Ecto neural progenitor cell (in vitro differentiated cells): ENCODE results near the gene GRIN2C.

Experiments used
- DNase-seq: peaks from one replicate; pipeline ENCODE4 v3.0.0-alpha.2; 2018; ENCODE audit warnings: low spot score

Gene GRIN2C

DNA sequence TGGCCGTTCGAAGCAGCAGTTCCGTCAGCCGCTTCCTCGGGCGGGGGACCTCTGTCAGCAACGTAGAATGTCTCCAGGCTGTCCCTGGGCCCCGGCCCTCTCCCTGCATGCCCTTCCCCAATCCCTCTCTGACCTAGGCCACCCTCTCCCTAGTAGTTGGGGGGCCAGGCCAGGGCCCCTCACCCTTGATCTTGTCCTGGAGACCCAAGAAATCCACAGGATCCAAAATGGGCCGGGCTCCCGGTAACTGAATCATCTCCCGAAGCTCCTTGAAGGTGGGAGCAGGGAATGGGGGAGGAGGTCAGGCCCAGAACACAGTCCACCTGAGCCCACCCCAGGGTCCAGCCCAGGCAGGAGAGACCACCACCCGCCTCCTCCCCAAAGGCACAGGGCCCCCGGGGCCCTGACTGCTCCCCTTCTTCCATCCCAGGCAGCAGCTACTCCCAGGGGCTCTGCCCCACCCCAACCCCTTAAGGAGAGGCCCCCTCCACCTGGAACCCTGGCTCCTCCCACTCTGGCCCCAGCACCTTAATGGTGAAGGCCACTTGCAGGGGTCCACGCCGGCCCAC, 4.7 kb upstream of the GRIN2C start:
- no peak for DNase-seq

DNA sequence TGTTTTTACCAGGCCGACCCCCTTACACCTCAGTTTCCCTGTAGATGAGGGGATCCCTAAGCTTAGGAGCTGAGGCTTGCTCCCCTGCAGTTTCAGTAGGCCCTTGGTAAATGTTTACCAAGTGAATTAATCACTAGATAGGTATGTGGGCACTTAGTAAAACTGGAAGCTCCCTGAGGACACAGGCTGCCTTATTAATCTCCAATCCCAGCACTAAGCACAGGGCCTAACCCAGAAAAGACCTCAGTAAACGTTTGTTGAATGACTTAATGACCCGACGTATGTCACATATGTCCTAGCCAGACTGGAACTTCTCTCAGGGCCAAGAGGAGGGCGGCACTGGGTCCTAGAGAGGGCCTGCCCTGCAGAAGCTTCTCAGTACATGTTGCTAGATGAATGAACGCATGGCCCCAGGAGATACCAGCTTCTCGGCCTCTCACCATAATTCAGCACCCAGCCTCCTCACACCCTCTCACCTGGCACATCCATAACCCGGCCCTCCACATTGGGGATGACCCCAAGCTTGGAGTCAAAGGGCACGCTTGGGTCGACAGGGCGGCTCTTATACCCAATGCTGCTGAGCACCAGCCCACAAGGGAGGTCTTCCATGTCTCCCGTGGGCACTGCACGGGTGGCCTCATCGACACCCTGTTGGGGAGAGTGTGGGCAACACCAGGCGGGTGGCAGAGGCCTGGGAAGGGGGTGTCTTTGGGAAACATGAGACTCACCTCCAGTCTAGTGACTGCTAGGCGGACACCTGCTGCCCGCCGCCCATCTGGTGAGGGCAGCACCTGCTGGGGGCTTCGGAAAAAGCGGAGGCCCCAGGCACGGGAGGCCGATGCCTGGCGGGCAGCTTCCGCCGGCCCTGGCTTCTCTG, 4.0 kb upstream of the GRIN2C start:
- no peak for DNase-seq

DNA sequence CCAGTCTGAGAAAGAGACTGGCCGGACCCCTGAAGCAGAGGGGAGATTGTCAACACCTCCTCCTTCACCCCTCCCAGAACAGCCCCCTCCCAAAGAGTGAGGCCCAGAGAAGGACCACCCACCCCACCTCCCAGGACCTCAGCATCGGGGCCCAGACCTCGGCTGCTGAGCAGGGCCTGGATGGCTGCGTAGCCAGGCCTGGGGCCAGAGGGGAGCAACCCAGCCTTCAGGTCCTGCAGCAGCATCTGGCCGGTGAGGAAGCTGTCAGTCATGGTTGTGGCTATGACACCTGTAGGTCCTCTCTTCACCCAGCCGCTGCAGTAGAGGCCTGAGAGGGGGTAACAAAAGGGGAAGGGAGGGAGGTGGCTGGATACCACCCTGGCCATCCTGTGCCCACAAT, 3.2 kb upstream of the GRIN2C start:
- DNase-seq: no peak

DNA sequence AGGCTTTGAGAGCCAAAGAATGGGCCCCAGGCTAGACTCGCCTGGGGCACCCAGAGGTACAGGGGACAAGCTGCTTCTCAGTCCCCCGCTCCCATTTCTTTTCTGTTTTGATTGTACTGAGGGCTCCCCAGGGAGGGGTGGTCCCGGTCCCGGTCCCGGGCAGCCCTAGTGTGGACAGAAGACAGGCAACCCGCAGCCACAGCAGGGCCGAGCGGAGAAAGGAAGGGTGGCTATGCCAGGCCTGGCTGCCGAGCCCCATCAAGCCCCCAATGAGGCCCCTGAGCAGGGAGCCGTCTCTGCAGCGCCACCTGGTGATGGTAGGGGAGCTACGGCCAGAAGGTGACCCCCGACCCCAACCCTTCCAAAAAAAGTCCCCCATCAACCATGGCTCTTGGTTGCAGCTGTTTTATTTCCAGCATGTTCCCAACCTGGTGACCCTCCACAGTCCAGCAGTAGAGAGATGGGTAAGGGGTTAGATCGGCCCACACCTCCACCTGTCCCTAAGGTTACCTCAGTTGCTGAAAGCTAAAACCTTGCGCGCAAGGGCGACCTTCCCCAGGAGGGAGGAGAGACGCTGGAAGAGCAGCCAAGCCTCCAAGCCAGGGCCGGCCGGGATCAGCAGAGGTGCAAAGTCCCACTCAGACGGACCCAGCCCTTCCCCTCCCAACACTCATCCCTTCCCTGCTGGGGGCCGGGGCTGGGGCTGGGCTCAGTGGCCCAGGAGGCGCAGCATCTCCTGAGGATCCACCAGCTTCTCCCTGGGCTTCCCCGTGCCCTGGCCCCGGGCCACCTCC, 2.6 kb upstream of the GRIN2C start:
- DNase-seq: peak; percentile 93

DNA sequence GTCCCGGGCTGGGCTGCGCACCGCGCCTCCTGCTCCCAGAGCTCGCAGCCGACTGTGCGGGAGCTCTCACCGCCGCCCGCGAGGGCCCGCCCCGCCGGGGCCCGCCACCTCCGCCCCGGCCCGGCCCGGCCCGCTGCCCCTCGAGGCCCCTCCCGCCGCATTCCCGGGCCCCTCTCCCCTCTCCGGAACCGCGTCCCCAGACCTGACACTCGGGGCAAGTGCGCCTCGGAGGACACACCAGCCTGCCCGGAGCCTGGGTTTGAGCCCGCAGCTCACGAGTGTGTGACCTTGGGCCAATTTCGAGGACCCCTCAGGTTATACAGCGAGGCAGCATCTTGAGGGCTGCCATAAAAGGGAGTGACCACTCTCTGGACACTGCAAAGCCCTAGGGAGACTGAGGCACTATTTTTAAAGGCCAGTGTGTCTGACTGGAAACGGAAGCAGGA, 2.0 kb upstream of the GRIN2C start:
- DNase-seq: peak; percentile 68

DNA sequence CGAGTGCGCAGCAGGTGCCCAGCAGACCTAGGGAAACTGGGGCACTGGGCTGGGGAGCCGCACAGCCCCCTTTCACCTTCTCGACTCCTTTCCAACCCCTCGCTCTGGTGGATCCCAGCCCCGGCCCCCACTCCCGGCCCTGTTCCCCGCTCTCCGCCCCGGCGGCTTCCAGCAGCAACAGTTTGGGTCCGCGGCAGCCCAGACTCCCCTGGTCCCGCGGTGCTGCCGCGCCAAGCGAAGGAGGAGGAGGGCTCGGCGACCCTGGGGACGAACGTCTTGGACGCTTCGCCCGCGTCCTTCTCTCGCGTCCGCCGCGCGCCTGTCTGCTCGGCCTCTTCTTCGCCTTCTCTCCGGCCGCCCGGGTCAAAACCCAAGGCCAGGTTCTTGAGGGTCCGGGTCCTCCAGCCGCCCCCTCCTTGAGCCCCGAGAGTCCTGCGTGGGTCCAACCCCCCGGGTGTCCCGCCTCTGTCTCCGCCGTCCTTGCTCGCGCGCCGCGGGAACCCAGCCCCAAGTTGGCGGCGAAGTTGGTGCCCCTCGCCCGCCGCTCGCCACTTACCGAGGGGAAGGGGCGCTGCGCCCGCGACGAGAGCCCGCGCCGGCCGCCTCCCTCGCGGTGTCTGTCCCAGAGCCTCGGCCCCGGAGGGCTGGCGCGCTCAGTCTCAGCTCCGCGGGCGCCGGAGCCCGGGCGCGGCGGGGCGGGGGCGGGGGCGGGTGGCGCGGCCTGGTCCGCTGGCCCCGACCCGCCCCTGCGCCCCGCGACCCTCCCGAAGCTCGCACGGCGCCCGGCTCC, 1.4 kb upstream of the GRIN2C start:
- DNase-seq: no peak

DNA sequence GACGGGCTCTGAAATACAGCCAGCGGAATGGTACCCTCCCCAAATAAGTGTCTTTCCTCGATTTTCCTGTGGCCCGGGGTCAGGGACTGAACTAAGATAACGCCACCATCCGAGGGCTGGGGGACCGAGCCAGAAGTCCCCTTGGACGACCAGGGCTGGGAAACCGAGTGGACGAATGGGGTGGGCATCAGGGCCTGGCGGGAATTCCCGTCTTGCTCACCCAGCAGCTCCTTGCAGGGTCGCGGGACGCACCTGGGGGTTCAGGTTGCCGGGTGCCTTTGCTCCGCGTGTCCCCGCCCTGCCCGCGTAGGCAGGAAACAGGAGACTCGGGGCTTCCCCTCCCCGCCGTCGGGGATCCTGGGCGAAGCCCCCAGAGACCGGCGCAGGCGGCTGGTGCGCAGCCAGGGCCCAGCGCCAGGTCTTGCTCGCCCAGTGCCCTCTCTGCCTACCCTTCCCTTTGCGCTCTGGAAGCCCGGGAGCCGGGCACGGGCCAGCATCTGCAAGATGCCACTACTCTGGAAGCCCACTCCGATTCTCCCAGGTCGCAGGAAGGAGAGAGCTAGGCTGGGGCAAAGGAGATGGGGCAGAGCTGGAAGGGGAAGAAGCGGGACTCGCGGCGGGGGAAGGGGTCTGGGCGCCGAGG, 665 bp upstream of the GRIN2C start:
- no peak for DNase-seq

DNA sequence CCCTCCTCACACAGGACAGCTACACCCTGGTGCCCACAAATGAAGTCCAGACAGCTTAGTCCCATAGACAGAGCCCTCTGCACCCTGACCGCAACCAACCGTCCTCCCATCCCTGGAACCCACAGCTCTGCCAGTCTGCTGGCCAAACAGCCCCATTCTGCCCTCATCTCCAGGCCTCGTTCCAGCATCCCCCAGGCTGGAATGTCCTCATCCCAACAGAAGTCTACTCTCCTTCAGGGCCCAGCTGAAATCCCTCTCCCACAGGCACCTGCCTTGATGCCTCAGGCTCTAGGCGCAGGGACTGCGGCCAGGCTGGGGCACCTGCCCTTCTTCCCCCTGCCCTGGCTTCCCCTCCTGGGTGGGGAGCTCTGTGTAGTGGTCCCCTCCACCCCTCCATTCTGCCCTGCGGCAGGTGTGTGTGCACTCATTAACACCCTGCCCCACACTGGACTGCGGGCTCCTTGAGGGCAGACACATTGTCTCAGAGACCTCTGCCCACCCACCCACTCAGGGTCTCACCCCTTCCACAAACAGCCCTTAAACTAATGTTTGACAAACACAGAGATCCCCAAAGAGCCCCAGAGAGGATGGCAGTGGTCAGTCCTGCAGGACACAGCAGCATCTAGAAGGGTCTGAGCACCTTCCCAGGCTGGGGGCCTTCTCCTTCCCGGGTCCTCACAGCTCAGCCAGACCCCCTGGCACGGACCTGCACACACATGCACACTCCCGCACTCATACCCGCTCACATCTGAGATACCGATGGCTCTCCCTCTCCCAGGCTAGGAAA, 820 bp downstream of the GRIN2C start:
- no peak for DNase-seq

DNA sequence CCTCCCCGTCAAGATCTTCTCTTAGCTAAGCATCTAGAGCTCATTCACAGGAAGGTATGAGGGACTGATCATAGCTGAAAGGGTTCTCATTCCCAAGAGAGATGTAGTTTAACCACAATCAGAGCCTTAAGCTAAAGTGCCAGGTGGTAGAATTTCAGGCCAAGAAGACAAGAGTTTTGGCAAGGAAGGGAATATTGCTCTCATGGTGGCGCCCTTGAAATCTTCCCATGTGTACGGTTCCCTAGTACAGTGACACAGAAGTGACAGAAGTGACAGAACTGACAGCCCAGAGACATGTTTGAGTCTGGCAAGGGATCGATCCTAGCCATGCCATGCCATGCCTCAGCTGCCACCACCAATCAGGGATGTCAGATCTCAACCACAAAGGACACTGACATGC, 2.5 kb downstream of the GRIN2C start:
- DNase-seq: no peak

DNA sequence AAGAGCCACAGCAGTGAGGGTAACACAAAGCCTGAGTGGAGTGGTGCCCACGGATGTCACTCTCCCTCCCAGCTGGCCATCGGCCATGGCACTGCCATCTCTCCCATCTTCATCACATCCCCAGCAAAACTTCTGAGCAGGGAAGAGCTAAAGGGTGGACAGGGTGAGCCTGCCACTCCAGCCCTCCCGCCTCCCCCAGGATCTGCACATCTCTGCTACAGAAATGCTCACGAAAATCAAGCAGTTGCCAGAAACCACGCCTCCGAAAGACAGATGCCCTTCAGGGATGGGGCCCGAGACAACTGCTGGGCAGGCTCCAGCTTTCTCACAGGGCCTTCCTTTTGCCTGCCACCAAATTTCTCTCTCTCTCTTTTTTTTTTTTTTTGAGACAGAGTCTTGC, 3.6 kb downstream of the GRIN2C start:
- DNase-seq: no peak

DNA sequence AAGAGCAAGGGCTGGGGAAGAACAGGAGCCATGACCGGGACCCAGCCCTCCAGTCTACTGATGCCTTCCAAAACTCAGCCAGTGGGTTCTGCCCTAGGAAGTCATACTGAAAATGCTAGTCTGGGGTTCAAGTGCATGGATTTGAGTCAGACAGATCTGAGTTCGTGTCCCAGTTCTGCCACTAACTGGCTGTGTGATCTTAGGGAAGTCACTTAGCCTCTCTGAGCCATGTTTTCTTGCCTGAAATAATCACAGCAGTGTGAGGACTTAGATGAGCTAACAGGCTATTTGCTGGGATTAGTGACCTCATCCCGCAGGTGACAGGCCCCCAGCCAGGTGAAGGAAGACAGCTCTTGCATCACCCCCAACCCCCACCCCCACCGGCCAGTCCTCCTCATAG, 4.4 kb downstream of the GRIN2C start:
- DNase-seq: no peak

DNA sequence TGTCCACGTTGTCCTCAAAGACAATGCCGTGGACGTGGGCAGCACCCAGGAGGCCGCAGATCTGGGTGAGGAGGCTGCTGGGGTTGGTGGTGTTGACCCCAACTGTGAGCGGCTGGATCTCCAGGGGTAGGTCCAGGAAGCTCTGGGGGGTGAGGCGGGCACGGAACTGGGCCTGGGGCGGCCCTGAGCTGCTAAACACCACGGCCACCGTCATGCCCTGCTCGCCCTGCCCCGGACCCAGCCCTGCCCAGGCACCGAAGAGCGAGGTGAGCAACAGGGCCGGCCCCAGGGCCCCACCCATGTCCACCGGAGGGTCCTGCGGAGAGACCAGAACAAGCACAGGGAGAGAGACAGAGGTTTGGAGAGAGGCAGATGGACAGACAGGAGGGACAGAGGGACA, 4.9 kb downstream of the GRIN2C start:
- no peak for DNase-seq

DNA sequence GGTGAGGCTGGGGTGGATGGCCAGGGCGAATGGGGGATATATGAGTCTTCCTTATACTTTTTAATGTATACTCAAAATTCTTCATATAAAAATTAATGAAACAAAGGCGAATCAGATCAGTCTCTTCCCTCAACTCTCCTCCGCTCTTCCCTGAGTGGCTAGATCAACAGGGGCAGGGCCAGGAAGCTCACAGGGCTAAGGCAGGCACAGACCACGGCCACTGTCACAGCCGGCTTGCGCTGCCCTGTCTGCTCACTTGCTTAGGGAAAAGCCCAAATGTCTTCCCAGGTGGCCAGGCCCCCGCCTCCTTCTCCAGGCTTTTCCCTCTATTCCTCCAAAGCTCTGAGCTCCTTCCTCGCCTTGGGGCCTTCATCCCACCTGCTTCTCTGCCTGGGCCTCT, 6.0 kb downstream of the GRIN2C start:
- no peak for DNase-seq

DNA sequence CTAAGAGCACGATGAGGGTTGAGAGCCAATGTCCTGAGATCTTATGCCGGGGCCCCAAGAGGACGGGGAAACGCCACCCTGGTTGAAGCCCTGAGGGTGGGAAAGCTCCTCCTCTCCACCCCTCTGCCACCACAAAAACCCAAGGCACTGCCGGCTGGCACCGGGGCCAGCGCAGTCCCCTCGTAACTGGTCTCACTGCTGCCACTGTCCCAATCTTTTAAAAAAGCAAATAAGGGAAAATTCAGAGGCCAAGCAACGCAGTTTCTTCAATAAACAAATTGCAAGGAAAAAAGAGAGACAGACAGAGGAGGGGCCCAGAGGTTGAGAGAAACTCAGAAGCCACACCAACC, 6.7 kb downstream of the GRIN2C start:
- no peak for DNase-seq

DNA sequence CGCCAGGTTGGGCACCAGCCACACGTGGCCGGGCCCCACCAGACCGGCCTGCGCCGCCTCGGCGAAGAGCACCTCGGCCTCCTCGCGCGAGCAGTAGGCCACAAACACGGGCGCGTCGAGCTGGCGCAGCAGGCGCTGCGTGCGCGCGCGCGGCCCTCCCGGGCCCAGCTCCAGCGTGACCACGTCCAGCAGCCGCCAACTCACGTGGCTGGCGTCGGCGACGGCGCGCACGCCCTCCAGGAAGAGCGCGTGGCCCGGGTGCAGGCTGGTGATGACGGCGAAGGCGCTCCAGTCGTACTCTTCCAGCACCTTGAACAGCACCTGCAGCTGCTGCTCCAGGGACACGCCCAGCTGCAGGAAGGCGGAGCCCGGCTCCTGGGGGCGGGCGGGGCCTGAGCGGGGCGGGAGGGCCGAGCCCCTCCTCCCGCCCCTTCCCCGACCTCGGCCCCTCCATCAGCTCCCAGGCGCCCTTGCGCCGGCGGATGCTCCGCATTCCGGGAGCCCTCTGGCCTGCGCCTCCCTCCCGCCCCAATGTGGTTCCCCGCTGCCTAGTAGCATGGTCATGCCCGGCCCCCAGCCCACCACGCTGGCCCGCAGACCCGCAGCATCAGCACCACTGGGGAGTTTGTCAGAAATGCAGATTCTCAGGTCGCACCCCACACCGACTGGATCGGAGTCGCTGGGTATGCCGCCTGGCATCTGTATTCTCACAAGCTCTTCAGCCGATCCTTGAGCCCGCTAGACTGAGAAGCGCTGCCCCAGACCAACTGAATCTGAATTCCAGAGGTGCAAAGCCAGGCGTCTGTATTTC, 7.2 kb downstream of the GRIN2C start:
- DNase-seq: peak; percentile 91

DNA sequence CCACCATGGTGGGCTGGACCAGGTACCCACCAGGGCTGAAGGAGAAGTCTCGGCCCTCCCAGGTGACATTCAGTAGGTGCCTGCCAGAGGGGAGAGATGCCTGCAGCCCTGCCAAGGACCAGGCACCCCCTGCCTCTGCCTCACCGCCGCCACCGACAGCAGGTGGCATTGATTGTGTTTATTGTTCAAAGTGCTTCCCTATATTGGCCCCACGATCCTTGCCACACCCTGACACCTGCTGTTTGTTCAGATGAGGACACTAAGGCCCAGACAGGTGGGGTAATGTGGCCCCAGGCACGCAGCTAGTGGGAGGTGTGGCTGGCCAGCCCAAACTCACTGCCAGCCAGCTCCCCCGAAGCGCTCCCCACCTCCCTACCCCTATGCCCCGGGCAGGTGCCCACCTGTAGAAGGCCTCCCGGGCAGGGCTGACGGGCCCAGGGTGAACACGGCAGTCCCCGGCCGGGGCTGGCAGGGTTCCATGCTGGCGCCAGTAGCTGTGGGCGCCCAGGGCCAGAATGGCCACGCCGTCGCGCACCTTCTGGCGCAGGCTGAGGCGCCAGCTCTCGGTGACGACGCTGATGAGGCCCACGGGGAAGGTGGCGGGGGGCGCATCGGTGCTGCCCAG, 8.0 kb downstream of the GRIN2C start:
- no peak for DNase-seq

DNA sequence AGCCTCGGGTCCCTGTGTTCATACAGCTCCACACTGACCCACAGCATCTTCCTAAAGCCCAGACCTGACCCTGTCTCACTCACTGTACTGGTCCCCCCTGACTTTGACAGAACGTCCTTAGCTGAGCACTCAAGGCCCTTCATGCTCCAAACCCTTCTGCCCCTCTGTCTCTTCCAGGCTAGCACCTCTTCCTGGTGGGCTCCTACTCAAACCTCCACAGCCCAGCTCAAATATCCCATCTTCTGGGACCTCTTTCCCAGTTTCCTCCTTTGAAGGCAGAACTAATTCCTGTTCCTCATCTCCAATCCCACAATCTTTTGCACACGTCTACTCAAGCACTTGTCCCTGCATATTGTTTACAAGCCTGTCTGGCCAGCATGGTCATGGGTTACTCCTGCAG, 8.8 kb downstream of the GRIN2C start:
- DNase-seq: no peak

DNA sequence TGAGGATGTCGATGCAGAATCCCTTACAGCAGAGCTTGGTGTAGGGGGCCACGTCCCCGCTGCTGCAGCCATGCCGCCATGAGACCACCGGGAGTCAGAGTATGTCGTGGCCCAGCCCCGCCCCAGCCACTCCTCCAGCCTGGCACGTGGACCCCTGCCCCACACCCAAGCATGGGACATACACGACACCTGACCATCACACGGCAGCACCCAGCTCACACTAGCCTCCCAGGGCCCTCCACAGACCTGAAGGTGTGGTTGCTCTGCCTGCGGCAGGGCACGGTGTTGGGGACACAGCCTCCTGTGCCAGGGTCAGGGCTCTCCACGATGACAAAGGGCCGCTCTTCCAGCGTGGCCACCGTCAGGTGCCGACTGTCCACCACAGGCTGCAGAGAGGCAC, 9.4 kb downstream of the GRIN2C start:
- no peak for DNase-seq

DNA sequence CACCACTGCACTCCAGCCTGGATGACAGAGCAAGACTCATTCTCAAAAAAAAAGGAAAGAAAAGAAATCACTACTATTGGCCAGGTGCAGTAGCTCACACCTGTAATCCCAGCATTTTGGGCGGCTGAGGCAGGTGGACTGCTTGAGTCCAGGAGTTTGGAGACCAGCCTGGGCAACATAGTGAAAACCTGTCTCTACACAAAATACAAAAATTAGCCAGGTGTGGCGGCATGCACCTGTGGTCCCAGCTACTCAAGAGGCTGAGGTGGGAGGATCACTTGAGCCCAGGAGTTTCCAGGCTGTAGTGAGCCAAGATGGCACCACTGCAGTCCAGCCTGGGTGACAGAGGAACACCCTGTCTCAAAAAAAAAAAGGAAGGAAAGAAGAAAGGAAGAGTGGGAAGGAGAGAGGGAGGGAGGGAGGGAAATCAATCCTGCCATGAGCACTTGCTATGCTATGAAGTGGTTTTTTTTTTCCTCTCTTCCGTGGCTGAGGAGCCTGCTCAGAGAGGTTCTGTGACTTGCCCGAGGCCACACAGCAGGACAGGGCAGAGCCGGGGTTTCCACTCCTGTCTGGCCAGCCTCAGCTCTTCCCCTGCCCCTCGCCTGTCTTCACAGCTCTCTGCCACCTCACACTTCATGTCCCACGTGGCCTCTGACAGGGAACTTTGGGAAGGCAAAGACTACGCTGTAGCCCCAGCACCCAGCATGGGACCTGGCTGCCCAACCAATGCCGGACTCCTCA, 10.9 kb downstream of the GRIN2C start:
- no peak for DNase-seq
